A673 (cell line): ENCODE results near the gene SERPINB1.

Experiments used
- EZH2 ChIP-seq: fragments of 200-600 bp; sonication (generic); IDR thresholded peaks from 2 replicates; pipeline ENCODE4 v1.6.1; 2017; ENCODE audit warnings: borderline replicate concordance, low read depth, mild to moderate bottlenecking, mixed read lengths, antibody characterized with exemption, low read length; ENCODE audit not compliant: poor library complexity, severe bottlenecking
- TF ChIP-seq, protein P1 (sequence below): fragments of 300-800, 200-600 bp; sonication (generic); conservative IDR thresholded peaks from 2 replicates; pipeline ENCODE4 v1.5.1; 2017; ENCODE audit warnings: low read depth, mild to moderate bottlenecking, antibody characterized with exemption, low read length, moderate library complexity, mixed read lengths

- no peak for TF ChIP-seq EZH2
- TF ChIP-seq, protein P1, sequence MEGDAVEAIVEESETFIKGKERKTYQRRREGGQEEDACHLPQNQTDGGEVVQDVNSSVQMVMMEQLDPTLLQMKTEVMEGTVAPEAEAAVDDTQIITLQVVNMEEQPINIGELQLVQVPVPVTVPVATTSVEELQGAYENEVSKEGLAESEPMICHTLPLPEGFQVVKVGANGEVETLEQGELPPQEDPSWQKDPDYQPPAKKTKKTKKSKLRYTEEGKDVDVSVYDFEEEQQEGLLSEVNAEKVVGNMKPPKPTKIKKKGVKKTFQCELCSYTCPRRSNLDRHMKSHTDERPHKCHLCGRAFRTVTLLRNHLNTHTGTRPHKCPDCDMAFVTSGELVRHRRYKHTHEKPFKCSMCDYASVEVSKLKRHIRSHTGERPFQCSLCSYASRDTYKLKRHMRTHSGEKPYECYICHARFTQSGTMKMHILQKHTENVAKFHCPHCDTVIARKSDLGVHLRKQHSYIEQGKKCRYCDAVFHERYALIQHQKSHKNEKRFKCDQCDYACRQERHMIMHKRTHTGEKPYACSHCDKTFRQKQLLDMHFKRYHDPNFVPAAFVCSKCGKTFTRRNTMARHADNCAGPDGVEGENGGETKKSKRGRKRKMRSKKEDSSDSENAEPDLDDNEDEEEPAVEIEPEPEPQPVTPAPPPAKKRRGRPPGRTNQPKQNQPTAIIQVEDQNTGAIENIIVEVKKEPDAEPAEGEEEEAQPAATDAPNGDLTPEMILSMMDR = no peak
These were observed 14.5 kb downstream of the SERPINB1 start for GRCh38 chr6:2827142-2827541.
